H1 (cell line): ENCODE data around the gene MFSD6L.

ENCODE experiments used
- MAFK ChIP-seq: IDR thresholded peaks from 2 replicates; pipeline ENCODE4 v1.6.1; 2012; ENCODE audit warnings: low read depth, mild to moderate bottlenecking, improper control_type of control experiment, low read length
- YY1 ChIP-seq: IDR thresholded peaks from 2 replicates; pipeline ENCODE4 v1.6.1; 2011; ENCODE audit warnings: low read depth, mild to moderate bottlenecking, low read length
- TF ChIP-seq, protein P1 (sequence below), 3 experiments: IDR thresholded peaks; 1 replicate in 2 of 3; 2 replicates in 1 of 3; pipeline versions ENCODE4 v1.5.1 to v1.6.1; 2011; ENCODE audit warnings: low read length in 3 of 3, mild to moderate bottlenecking in 3 of 3, inconsistent platforms in 2 of 3, low read depth in 1 of 3, moderate library complexity in 1 of 3; ENCODE audit not compliant: insufficient read depth in 1 of 3; ENCODE audit errors: control extremely low read depth in 1 of 3
- TF ChIP-seq, protein P2 (sequence below): IDR thresholded peaks from 2 replicates; pipeline ENCODE4 v1.6.1; 2012; ENCODE audit warnings: low read length, inconsistent platforms

DNA sequence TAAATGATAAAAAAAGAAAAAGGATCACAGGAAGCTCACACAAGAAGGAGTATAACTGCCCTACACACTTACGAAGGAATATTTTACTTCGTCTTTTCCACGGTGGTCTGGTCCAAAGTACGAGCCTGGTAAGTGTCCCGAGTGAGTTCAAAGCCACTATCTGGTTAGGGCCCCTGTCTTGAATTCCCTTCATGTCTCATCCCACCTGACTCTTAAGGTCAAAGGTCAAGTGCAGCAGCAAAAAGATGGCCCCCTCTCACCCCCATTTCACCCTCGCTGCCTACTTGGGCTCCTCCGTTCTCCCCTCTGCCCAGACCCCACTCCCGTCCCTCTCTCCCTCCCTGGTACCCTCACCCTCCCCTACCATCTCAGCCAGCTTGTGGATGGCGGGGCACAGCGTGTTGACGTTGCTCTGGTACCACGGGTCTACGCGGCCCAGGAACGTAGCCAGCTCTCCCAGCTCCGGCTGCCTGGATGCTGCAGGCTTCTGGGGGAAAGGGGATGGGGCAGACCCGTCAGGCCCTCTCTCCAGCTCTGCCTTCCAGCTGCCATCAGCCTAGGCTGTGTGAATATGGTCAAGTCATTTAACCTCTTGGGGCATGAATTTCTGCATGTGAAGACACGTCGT is 27.8 kb upstream of the MFSD6L start:
- TF ChIP-seq, protein P1, sequence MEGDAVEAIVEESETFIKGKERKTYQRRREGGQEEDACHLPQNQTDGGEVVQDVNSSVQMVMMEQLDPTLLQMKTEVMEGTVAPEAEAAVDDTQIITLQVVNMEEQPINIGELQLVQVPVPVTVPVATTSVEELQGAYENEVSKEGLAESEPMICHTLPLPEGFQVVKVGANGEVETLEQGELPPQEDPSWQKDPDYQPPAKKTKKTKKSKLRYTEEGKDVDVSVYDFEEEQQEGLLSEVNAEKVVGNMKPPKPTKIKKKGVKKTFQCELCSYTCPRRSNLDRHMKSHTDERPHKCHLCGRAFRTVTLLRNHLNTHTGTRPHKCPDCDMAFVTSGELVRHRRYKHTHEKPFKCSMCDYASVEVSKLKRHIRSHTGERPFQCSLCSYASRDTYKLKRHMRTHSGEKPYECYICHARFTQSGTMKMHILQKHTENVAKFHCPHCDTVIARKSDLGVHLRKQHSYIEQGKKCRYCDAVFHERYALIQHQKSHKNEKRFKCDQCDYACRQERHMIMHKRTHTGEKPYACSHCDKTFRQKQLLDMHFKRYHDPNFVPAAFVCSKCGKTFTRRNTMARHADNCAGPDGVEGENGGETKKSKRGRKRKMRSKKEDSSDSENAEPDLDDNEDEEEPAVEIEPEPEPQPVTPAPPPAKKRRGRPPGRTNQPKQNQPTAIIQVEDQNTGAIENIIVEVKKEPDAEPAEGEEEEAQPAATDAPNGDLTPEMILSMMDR (IDR thresholded peaks at IDR 0.05; ENCODE audit: control extremely low read depth in 1 of 3, insufficient read depth in 1 of 3, low read depth in 1 of 3, low read length in 3 of 3), result no peak
- TF ChIP-seq YY1 (no peak), MAFK (no peak)
- TF ChIP-seq, protein P2, sequence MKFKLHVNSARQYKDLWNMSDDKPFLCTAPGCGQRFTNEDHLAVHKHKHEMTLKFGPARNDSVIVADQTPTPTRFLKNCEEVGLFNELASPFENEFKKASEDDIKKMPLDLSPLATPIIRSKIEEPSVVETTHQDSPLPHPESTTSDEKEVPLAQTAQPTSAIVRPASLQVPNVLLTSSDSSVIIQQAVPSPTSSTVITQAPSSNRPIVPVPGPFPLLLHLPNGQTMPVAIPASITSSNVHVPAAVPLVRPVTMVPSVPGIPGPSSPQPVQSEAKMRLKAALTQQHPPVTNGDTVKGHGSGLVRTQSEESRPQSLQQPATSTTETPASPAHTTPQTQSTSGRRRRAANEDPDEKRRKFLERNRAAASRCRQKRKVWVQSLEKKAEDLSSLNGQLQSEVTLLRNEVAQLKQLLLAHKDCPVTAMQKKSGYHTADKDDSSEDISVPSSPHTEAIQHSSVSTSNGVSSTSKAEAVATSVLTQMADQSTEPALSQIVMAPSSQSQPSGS, result no peak
